Right ventricle myocardium inferior (tissue), 1 donor: Measurements from ENCODE around the gene ANKRD44. TPM values are rescaled to one million over a fixed set of nuclear protein-coding genes. Genes with fewer than 3 reads are reported as not detected.
"Not testable (repeated sequence)": the region's sequence is repeated elsewhere in the genome, so short reads cannot be mapped to it uniquely, and the experiment has no call there.

ENCODE experiments used
- ATAC-seq: fragments of 200-7000 bp; cut with Tn5 transposase; one replicate; pipeline ENCODE4 v1.9.1; 2020; ENCODE audit warnings: mild to moderate bottlenecking, moderate library complexity
- DNase-seq: peaks from one replicate; pipeline ENCODE4 v3.0.0; 2021; ENCODE audit errors: missing footprints
- intact Hi-C: fragments of 100-400 bp; cut with DNase I; formaldehyde crosslinking; loops from one replicate; pipeline ENCODE4 v1.11.0; 2022
- total RNA-seq: library from RNA; stranded (reverse); fragmentation: NEBNext Ultra II Directional; extraction: Animal tissue kit (Norgen Biotek cat#: 25700); gene quantifications from one replicate; pipeline ENCODE4 v1.2.1, GENCODE V29; 2021
- donor health status: DM: no; HTN: yes; CAD: no; lungs with severe emphysema.

ANKRD44 gene
- total RNA-seq, 1 donor from 2014 or later, result 10.5 TPM

- DNase-seq (no peak), ATAC-seq (no peak)
- intact Hi-C loops, result no loop called here
Measured at GRCh38 chr2:197054437-197054836, 256.1 kb downstream of the ANKRD44 start.

GRCh38 chr2:197052356-197052755 is 258.2 kb downstream of the ANKRD44 start:
- ATAC-seq (no peak), DNase-seq (no peak)
- intact Hi-C loops, result no loop called here

- intact Hi-C loops, result no loop called here
- no peak for ATAC-seq
- DNase-seq, result no peak
Measured at GRCh38 chr2:197045115-197045514, 265.5 kb downstream of the ANKRD44 start.

- intact Hi-C loops, result no loop called here
- DNase-seq (no peak), ATAC-seq (no peak)
Measured at GRCh38 chr2:197042739-197043196, 267.8 kb downstream of the ANKRD44 start.

GRCh38 chr2:197037863-197038398 is 272.6 kb downstream of the ANKRD44 start:
- ATAC-seq, result no peak
- DNase-seq, result no peak
- intact Hi-C loops, result no loop called here

GRCh38 chr2:197035002-197035401 is 275.6 kb downstream of the ANKRD44 start:
- DNase-seq (no peak), ATAC-seq (no peak)
- intact Hi-C loops, result no loop called here

GRCh38 chr2:197034292-197034691 is 276.3 kb downstream of the ANKRD44 start:
- ATAC-seq (no peak), DNase-seq (no peak)
- intact Hi-C loops, result no loop called here

- intact Hi-C loops, result no loop called here
- DNase-seq (no peak), ATAC-seq (no peak)
Measured at GRCh38 chr2:197033222-197033621, 277.4 kb downstream of the ANKRD44 start.

- ATAC-seq, result no peak
- DNase-seq, result no peak
- intact Hi-C loops, result no loop called here
Measured at GRCh38 chr2:197031803-197032202, 278.8 kb downstream of the ANKRD44 start.

- DNase-seq (no peak), ATAC-seq (no peak)
- intact Hi-C loops, result no loop called here
Measured at GRCh38 chr2:197030090-197030489, 280.5 kb downstream of the ANKRD44 start.

- intact Hi-C loops, result no loop called here
- no peak for DNase-seq
- ATAC-seq, result no peak
Measured at GRCh38 chr2:197028633-197029032, 281.9 kb downstream of the ANKRD44 start.

GRCh38 chr2:197028230-197028629 is 282.4 kb downstream of the ANKRD44 start:
- no peak for ATAC-seq
- intact Hi-C loops, result no loop called here
- no peak for DNase-seq

- no peak for DNase-seq
- intact Hi-C loops, result no loop called here
- no peak for ATAC-seq
Measured at GRCh38 chr2:197024206-197024605, 286.4 kb downstream of the ANKRD44 start.

GRCh38 chr2:197020921-197021320 is 289.7 kb downstream of the ANKRD44 start:
- ATAC-seq, intact Hi-C loops, DNase-seq: not testable (repeated sequence)

- no peak for DNase-seq
- intact Hi-C loops, result loop anchor here (5.0 kb wide), 1 partner anchor 299 kb away; the partner anchor contains the start of gene ANKRD44
- no peak for ATAC-seq
Measured at GRCh38 chr2:197013098-197013497, 297.5 kb downstream of the ANKRD44 start.

- DNase-seq, result no peak
- ATAC-seq, result peak; percentile 65
- intact Hi-C loops, result loop anchor here (1.0 to 5.0 kb wide), 4 partner anchors 101 to 366 kb away; partner anchors contain the start of gene ANKRD44
Measured at GRCh38 chr2:197011801-197012641, 298.6 kb downstream of the ANKRD44 start.

- intact Hi-C loops, result loop anchor here (5.0 kb wide), 1 partner anchor 301 kb away; the partner anchor contains the start of gene ANKRD44
- no peak for ATAC-seq
Measured at GRCh38 chr2:197011021-197011417, 299.6 kb downstream of the ANKRD44 start.

GRCh38 chr2:197010200-197011020 is 300.2 kb downstream of the ANKRD44 start:
- no peak for ATAC-seq
- intact Hi-C loops, result loop anchor here (5.0 kb wide), 1 partner anchor 302 kb away; the partner anchor contains the start of gene ANKRD44
- DNase-seq, result no peak

More at GRCh38 chr2:197011021-197011417, 299.6 kb downstream of the ANKRD44 start:
- no peak for DNase-seq

GRCh38 chr2:197008741-197009341 is 301.7 kb downstream of the ANKRD44 start:
- DNase-seq, intact Hi-C loops, ATAC-seq: not testable (repeated sequence)
